ENCODE data around the gene KCNMA1. TPM values are rescaled to one million over a fixed set of nuclear protein-coding genes. Genes with fewer than 3 reads are reported as not detected.

KCNMA1 gene
- total RNA-seq, 2 donors from 2014 or later = 0.48 to 0.56 TPM

- Mint-ChIP-seq H3K9me3 (peaks cover 9% of the 10 kb centered on the region), H3K27me3 (peaks cover 11% of the 10 kb centered on the region), H3K36me3 (ENCODE audit: low read depth) (no peaks in the 10 kb centered on the region), H3K4me1 (no peaks in the 10 kb centered on the region), H3K27ac (no peak overlapping the region), H3K4me3 (no peak overlapping the region)
- ATAC-seq (replicated peaks) = no peak
Observed at GRCh38 chr10:76871697-76872295, 765.8 kb downstream of the KCNMA1 start.

- Mint-ChIP-seq H3K27ac (no peak overlapping the region), H3K36me3 (ENCODE audit: low read depth) (no peaks in the 10 kb centered on the region), H3K4me3 (no peak overlapping the region), H3K4me1 (no peaks in the 10 kb centered on the region), H3K27me3 (peaks cover 11% of the 10 kb centered on the region), H3K9me3 (peaks cover 9% of the 10 kb centered on the region)
- ATAC-seq (replicated peaks) = no peak
Observed at GRCh38 chr10:76869931-76870330, 767.7 kb downstream of the KCNMA1 start.

- H3K27ac Mint-ChIP-seq = no peak overlapping the region
- no peak for ATAC-seq (replicated peaks)
- no peaks in the 10 kb centered on the region for H3K4me1 Mint-ChIP-seq
- peaks cover 6% of the 10 kb centered on the region for H3K9me3 Mint-ChIP-seq
- no peaks in the 10 kb centered on the region for H3K36me3 Mint-ChIP-seq (ENCODE audit: low read depth)
- no peak overlapping the region for H3K4me3 Mint-ChIP-seq
- H3K27me3 Mint-ChIP-seq = peaks cover 8% of the 10 kb centered on the region
Observed at GRCh38 chr10:76868098-76868977, 769.3 kb downstream of the KCNMA1 start.

- Mint-ChIP-seq H3K27me3 (peaks cover 3% of the 10 kb centered on the region), H3K4me1 (no peaks in the 10 kb centered on the region), H3K4me3 (no peak overlapping the region), H3K36me3 (ENCODE audit: low read depth) (no peaks in the 10 kb centered on the region), H3K27ac (no peak overlapping the region), H3K9me3 (peaks cover 6% of the 10 kb centered on the region)
- no peak for ATAC-seq (replicated peaks)
Observed at GRCh38 chr10:76866841-76867586, 770.6 kb downstream of the KCNMA1 start.

- Mint-ChIP-seq H3K9me3 (no peaks in the 10 kb centered on the region), H3K4me3 (no peak overlapping the region), H3K27me3 (no peaks in the 10 kb centered on the region), H3K36me3 (ENCODE audit: low read depth) (no peaks in the 10 kb centered on the region), H3K4me1 (no peaks in the 10 kb centered on the region), H3K27ac (no peak overlapping the region)
- no peak for ATAC-seq (replicated peaks)
Observed at GRCh38 chr10:76864922-76865321, 772.7 kb downstream of the KCNMA1 start.

- Mint-ChIP-seq H3K9me3 (no peaks in the 10 kb centered on the region), H3K4me3 (no peak overlapping the region), H3K36me3 (ENCODE audit: low read depth) (no peaks in the 10 kb centered on the region), H3K4me1 (no peaks in the 10 kb centered on the region), H3K27me3 (no peaks in the 10 kb centered on the region), H3K27ac (no peak overlapping the region)
- ATAC-seq (replicated peaks) = no peak
Observed at GRCh38 chr10:76858721-76859120, 778.9 kb downstream of the KCNMA1 start.

- no peaks in the 10 kb centered on the region for H3K4me1 Mint-ChIP-seq
- no peak for ATAC-seq (replicated peaks)
- H3K4me3 Mint-ChIP-seq = no peak overlapping the region
- peaks cover 7% of the 10 kb centered on the region for H3K9me3 Mint-ChIP-seq
- H3K36me3 Mint-ChIP-seq (ENCODE audit: low read depth) = no peaks in the 10 kb centered on the region
- no peak overlapping the region for H3K27ac Mint-ChIP-seq
- H3K27me3 Mint-ChIP-seq = peaks cover 4% of the 10 kb centered on the region
Observed at GRCh38 chr10:76840802-76841201, 796.8 kb downstream of the KCNMA1 start.

- no peak overlapping the region for H3K4me3 Mint-ChIP-seq
- H3K27me3 Mint-ChIP-seq = peaks cover 4% of the 10 kb centered on the region
- no peak for ATAC-seq (replicated peaks)
- no peak overlapping the region for H3K27ac Mint-ChIP-seq
- peaks cover 7% of the 10 kb centered on the region for H3K9me3 Mint-ChIP-seq
- no peaks in the 10 kb centered on the region for H3K36me3 Mint-ChIP-seq (ENCODE audit: low read depth)
- no peaks in the 10 kb centered on the region for H3K4me1 Mint-ChIP-seq
Observed at GRCh38 chr10:76839276-76839675, 798.3 kb downstream of the KCNMA1 start.

GRCh38 chr10:76830218-76830617 is 807.4 kb downstream of the KCNMA1 start:
- no peak overlapping the region for H3K4me3 Mint-ChIP-seq

GRCh38 chr10:76829724-76830123 is 807.9 kb downstream of the KCNMA1 start:
- H3K4me3 Mint-ChIP-seq = no peak overlapping the region
- no peak overlapping the region for H3K27ac Mint-ChIP-seq
- H3K4me1 Mint-ChIP-seq = no peaks in the 10 kb centered on the region
- no peak for ATAC-seq (replicated peaks)
- H3K36me3 Mint-ChIP-seq (ENCODE audit: low read depth) = no peaks in the 10 kb centered on the region
- H3K9me3 Mint-ChIP-seq = peaks cover 18% of the 10 kb centered on the region
- H3K27me3 Mint-ChIP-seq = peaks cover 3% of the 10 kb centered on the region

More at GRCh38 chr10:76830218-76830617, 807.4 kb downstream of the KCNMA1 start:
- H3K36me3 Mint-ChIP-seq (ENCODE audit: low read depth) = no peaks in the 10 kb centered on the region
- no peak overlapping the region for H3K27ac Mint-ChIP-seq
- H3K9me3 Mint-ChIP-seq = peaks cover 14% of the 10 kb centered on the region
- no peaks in the 10 kb centered on the region for H3K4me1 Mint-ChIP-seq
- ATAC-seq (replicated peaks) = no peak
- peaks cover 3% of the 10 kb centered on the region for H3K27me3 Mint-ChIP-seq

Data from activated T-helper 17 cell treated with anti-CD3 and anti-CD28 coated beads, Interleukin-2, amount 50 U/mL, for 72 hours (primary cell).